ENCODE results near the gene FRMD8. TPM values are rescaled to one million over a fixed set of nuclear protein-coding genes. Genes with fewer than 3 reads are reported as not detected.
A peak's percentile ranks its signal among the peaks of the same experiment; 100 is the strongest.

FRMD8 gene
- total RNA-seq, 1 donor from 2014 or later, result 8.4 TPM

DNA sequence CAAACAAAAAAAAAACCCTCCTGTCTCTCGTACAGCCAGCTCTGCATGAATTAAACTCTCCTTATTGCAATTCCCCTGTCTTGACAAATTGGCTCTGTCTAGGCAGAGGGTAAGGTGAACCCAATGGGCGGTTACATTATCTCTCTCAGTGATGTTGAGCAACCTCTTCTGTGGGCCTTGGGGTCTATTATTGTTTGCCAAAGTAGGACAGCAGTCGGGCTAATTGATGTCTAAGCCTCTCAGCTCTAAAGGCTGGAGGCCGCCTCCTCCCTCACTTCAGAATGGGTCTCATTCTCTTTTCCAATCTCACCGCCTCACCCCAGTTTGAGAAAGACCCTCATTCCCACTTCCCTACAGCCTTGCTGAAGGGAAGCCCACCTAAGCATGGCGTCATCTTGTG is 2.7 kb upstream of the FRMD8 start:
- Histone ChIP-seq H3K9me3 (replicated peaks) (no peaks in the 10 kb centered on the region), H3K27me3 (ENCODE audit: low read depth) (no peaks in the 10 kb centered on the region), H3K4me3 (no peak overlapping the region), H3K27ac (replicated peaks) (peak overlapping the region; percentile 97), H3K36me3 (no peaks in the 10 kb centered on the region), H3K4me1 (peaks cover 83% of the 10 kb centered on the region)
- TF ChIP-seq CTCF (IDR thresholded peaks at IDR 0.05; ENCODE audit: borderline replicate concordance), result no peak
- DNase-seq, result no peak
- intact Hi-C loops (cut with micrococcal nuclease), result no loop called here

DNA sequence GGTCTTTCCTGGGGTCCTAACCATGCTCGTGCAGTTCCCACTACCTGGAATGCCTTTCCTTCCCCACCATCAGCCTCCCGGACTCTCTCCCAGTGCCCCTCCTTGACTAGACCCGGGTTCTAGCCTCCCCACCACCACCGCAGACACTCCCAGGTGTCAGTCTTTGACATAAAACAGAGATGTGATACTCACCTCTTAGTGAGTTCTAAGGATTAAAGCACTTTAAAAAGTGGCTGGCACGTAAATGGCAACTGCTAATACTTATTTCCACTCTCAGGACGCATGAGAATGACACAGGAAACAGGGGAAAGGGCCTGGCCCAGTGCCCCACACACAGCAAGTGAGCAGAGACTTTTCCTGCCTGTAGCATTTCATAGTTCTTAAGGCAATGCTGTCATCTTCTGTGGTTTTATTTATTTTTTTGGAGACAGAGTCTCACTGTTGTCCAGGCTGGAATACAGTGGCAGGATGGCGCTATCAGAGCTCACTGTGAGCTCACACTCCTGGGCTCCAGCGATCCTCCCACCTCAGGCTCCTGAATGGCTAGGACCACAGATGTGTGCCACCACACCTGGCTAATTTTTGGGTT is 2.0 kb upstream of the FRMD8 start:
- intact Hi-C loops (cut with micrococcal nuclease), result no loop called here
- H3K27ac ChIP-seq (replicated peaks), result peak overlapping the region; percentile 97
- H3K4me1 ChIP-seq, result peaks cover 89% of the 10 kb centered on the region
- H3K9me3 ChIP-seq (replicated peaks), result no peaks in the 10 kb centered on the region
- H3K4me3 ChIP-seq, result no peak overlapping the region
- no peak for TF ChIP-seq CTCF (IDR thresholded peaks at IDR 0.05; ENCODE audit: borderline replicate concordance)
- DNase-seq, result no peak
- H3K27me3 ChIP-seq (ENCODE audit: low read depth), result no peaks in the 10 kb centered on the region
- no peaks in the 10 kb centered on the region for H3K36me3 ChIP-seq

DNA sequence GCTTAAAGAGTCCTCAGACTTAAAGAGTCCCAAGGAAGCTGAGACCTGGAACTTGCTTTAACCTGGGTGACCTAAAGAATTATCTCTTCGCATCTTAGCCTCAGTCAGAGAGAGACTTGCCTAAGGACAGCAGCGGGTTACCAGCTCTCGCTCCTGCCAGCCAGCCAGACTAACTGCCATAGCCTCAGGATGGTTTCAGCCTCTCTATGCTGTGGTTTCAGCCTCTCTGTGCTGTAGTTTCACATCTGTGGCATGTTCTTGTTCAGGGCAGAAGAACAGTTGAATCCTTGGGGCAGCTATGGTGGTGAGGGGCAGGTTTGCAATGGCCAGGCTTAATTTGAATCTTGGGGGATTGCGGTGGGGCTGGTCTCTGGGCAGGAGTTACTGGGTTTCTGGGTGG is 2.3 kb downstream of the FRMD8 start:
- Histone ChIP-seq H3K4me1 (peaks cover 95% of the 10 kb centered on the region), H3K36me3 (peaks cover 8% of the 10 kb centered on the region), H3K4me3 (peak overlapping the region; percentile 80), H3K9me3 (replicated peaks) (no peaks in the 10 kb centered on the region), H3K27ac (replicated peaks) (peak overlapping the region; percentile 87), H3K27me3 (ENCODE audit: low read depth) (no peaks in the 10 kb centered on the region)
- intact Hi-C loops (cut with micrococcal nuclease), result no loop called here
- no peak for DNase-seq
- no peak for TF ChIP-seq CTCF (IDR thresholded peaks at IDR 0.05; ENCODE audit: borderline replicate concordance)

- DNase-seq, result no peak
- peak overlapping the region; percentile 87 for H3K27ac ChIP-seq (replicated peaks)
- peaks cover 87% of the 10 kb centered on the region for H3K4me1 ChIP-seq
- H3K9me3 ChIP-seq (replicated peaks), result no peaks in the 10 kb centered on the region
- H3K36me3 ChIP-seq, result peaks cover 15% of the 10 kb centered on the region
- peak overlapping the region; percentile 43 for H3K4me3 ChIP-seq
- TF ChIP-seq CTCF (IDR thresholded peaks at IDR 0.05; ENCODE audit: borderline replicate concordance), result no peak
- no peaks in the 10 kb centered on the region for H3K27me3 ChIP-seq (ENCODE audit: low read depth)
- intact Hi-C loops (cut with micrococcal nuclease), result no loop called here
Observed at GRCh38 chr11:65389294-65389980, 3.0 kb downstream of the FRMD8 start.

- Histone ChIP-seq H3K4me3 (peak overlapping the region; percentile 43), H3K4me1 (peaks cover 79% of the 10 kb centered on the region), H3K9me3 (replicated peaks) (no peaks in the 10 kb centered on the region), H3K36me3 (peaks cover 24% of the 10 kb centered on the region), H3K27ac (replicated peaks) (peak overlapping the region; percentile 87), H3K27me3 (ENCODE audit: low read depth) (no peaks in the 10 kb centered on the region)
- intact Hi-C loops (cut with micrococcal nuclease), result no loop called here
- no peak for TF ChIP-seq CTCF (IDR thresholded peaks at IDR 0.05; ENCODE audit: borderline replicate concordance)
- DNase-seq, result no peak
Observed at GRCh38 chr11:65390099-65390941, 3.9 kb downstream of the FRMD8 start.
